Activated CD8-positive, alpha-beta memory T cell treated with anti-CD3 and anti-CD28 coated beads, Interleukin-2, amount 10 ng/mL, durations not matched to agents 7 days and 5 days (primary cell): ENCODE data around the gene NUP42. TPM values are rescaled to one million over a fixed set of nuclear protein-coding genes. Genes with fewer than 3 reads are reported as not detected.
"Not testable (repeated sequence)": the region's sequence is repeated elsewhere in the genome, so short reads cannot be mapped to it uniquely, and the experiment has no call there.

Experiments used
- ATAC-seq: fragments of 150-1000 bp; cut with Tn5 transposase; one replicate; pipeline ENCODE4 v1.10.0; 2021; ENCODE audit warnings: moderate library complexity
- CTCF ChIA-PET: fragments of 350-600 bp; sonication (Branson Sonifier 250); formaldehyde crosslinking; loops from one replicate; lab custom pipeline; 2021; ENCODE audit warnings: antibody characterized with exemption; lab: Charles Lee
- DNase-seq: peaks from one replicate; pipeline ENCODE4 v3.0.0-alpha.2; 2020
- H3K27ac Mint-ChIP-seq: one replicate; pipeline ENCODE4 v1.8.0; 2021; ENCODE audit warnings: mild to moderate bottlenecking, mixed read lengths
- H3K27me3 Mint-ChIP-seq: one replicate; pipeline ENCODE4 v1.8.0; 2021; ENCODE audit warnings: mixed read lengths
- H3K36me3 Mint-ChIP-seq: one replicate; pipeline ENCODE4 v1.8.0; 2021; ENCODE audit warnings: mild to moderate bottlenecking, mixed read lengths
- H3K4me1 Mint-ChIP-seq: one replicate; pipeline ENCODE4 v1.8.0; 2021; ENCODE audit warnings: mixed read lengths
- H3K4me3 Mint-ChIP-seq: one replicate; pipeline ENCODE4 v1.8.0; 2021; ENCODE audit warnings: mild to moderate bottlenecking, moderate library complexity, mixed read lengths
- H3K9me3 Mint-ChIP-seq: one replicate; pipeline ENCODE4 v1.8.0; 2022; ENCODE audit warnings: low read depth, mixed read lengths
- total RNA-seq, 2 experiments: library from RNA; stranded (reverse); gene quantifications; one replicate each; pipeline ENCODE4 v1.2.3, GENCODE V29; 2021

NUP42 gene
- total RNA-seq, 2 experiments from 2014 or later, result 51.3 to 58.0 TPM

DNA sequence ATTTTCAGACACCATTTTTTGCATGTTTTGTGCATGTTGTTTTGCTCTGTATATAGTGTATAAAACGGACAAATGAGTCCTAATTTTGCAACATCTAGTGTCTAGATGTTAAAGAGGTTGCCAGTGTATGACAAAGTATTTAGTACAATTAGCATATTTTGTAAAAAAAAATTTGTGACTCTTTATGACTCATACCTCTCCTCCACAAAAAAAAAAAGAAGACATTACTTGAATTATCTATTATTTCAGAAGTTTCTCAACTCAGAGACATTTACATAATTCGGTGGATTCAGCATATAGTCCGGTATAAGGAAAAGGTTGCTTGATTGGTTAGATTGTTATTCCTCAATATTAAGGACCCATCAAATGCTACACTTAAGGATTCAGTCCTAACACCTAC lies 26.0 kb downstream of the NUP42 start:
- no peak for DNase-seq
- CTCF ChIA-PET, result no interaction called here
- Mint-ChIP-seq H3K9me3 (no peaks in the 10 kb centered on the region), H3K4me3 (no peak overlapping the region), H3K27me3 (peaks cover 34% of the 10 kb centered on the region), H3K36me3 (peaks cover 27% of the 10 kb centered on the region), H3K27ac (no peak overlapping the region), H3K4me1 (peaks cover 8% of the 10 kb centered on the region)
- no peak for ATAC-seq

DNA sequence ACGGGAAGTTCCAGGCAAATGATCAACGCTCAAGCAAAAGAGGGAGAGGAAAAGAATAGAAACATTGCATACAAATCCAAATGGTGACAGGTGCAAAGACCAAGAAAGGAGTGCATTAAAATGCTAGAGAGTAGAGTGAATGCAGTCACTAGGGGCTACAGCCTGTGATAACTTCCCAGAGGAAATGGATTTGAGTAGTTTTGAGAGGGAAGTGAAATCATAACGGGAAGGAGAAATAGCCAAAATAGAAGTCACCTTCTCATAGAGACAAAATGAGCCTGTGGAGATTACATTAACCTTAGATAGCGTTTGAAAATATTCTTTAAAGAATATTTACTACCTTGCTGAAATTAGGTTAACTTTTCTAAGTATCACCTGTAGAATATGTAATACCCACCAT lies 26.5 kb downstream of the NUP42 start:
- CTCF ChIA-PET, result no interaction called here
- Mint-ChIP-seq H3K4me1 (peaks cover 8% of the 10 kb centered on the region), H3K27me3 (peaks cover 34% of the 10 kb centered on the region), H3K4me3 (no peak overlapping the region), H3K27ac (no peak overlapping the region), H3K36me3 (peaks cover 23% of the 10 kb centered on the region), H3K9me3 (no peaks in the 10 kb centered on the region)
- ATAC-seq (no peak), DNase-seq (no peak)

DNA sequence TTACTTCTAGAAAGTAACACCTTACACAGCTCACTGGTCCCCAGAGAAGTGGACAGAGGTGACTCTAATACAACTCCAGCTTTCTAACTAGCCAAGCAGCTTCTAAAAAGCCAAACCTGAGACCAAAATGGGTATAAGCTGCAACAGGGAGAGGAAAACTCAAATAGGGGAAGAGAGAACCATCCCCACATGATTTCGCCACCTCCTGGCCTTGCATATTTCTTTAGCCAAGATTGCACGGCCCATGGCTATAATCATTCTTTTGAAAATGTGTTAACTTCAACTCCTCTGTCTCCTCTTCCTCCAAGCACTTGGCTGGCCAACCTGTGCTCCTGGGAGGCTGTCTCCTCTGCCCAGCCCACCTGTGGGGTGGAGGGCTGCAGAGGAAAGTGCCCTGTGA lies 28.7 kb downstream of the NUP42 start:
- ATAC-seq, result no peak
- CTCF ChIA-PET, result no interaction called here
- no peak overlapping the region for H3K4me3 Mint-ChIP-seq
- H3K27ac Mint-ChIP-seq, result no peak overlapping the region
- DNase-seq, result no peak
- peaks cover 8% of the 10 kb centered on the region for H3K36me3 Mint-ChIP-seq
- H3K9me3 Mint-ChIP-seq, result no peaks in the 10 kb centered on the region
- peaks cover 5% of the 10 kb centered on the region for H3K4me1 Mint-ChIP-seq
- H3K27me3 Mint-ChIP-seq, result peaks cover 34% of the 10 kb centered on the region

DNA sequence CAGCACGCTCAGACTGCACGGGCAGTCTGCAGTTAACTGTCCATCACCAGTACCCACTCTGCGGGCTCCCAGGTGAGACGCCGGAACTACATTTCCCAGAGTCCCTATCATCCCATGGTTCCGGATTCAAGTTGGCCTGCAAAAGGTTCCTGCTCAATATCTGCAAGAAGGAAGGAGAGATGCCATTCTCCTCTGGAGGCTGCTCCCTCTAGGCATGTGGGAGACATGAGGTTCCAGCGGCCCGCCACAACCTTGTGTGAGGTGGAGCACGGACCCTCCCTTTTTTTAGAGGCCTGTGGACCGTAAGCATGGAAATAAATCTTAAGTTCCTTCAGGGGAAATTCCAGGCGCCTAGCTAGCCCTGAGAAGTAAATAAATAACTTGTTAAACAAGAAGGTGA lies 29.7 kb downstream of the NUP42 start:
- Mint-ChIP-seq H3K27me3 (peaks cover 31% of the 10 kb centered on the region), H3K27ac (no peak overlapping the region), H3K36me3 (peaks cover 2% of the 10 kb centered on the region), H3K4me1 (peaks cover 2% of the 10 kb centered on the region), H3K4me3 (no peak overlapping the region), H3K9me3 (no peaks in the 10 kb centered on the region)
- CTCF ChIA-PET, result no interaction called here
- no peak for DNase-seq
- no peak for ATAC-seq

DNA sequence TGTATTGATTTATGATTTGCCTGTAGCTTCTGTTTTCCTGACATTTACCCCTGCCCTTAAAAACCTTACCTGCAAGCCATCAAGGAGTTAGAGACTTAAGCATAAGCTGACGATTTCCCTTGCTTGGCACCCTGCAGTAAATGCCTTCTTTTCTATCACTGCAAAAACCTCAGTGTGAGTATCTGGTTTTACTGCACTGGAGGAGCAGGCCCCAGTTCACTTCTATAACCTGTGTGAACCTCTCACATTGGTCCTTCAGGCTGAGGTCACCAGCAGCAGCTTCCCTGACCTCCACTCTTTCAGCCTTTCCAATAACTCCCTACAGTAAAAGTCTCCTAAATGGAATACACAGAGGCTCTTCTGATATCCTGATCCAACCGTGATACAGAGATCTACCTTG lies 30.5 kb downstream of the NUP42 start:
- Mint-ChIP-seq H3K27ac (no peak overlapping the region), H3K4me3 (no peak overlapping the region), H3K4me1 (no peaks in the 10 kb centered on the region), H3K9me3 (no peaks in the 10 kb centered on the region), H3K27me3 (peaks cover 23% of the 10 kb centered on the region), H3K36me3 (no peaks in the 10 kb centered on the region)
- ATAC-seq (no peak), DNase-seq (no peak)
- CTCF ChIA-PET, result no interaction called here

DNA sequence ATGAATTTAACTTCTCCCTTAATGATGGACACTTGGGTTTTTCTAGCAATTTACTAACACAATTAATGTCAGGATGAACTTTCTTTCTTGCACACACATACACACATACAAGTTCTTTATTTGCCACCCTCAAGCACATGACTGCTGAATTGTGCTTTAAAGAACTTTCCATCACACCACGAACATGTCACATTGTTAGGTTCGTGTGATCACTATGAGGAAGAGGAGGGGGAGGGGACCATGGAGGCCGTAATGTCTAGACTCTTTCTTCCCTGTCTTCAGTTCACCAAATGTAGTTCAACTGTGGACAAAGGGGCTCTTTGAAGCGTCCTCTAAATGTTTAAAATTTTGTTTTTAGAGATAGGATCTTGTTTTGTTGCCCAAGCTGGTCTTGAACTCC lies 31.0 kb downstream of the NUP42 start:
- Mint-ChIP-seq H3K27ac (no peak overlapping the region), H3K9me3 (no peaks in the 10 kb centered on the region), H3K4me3 (no peak overlapping the region), H3K36me3 (no peaks in the 10 kb centered on the region), H3K27me3 (peaks cover 23% of the 10 kb centered on the region), H3K4me1 (no peaks in the 10 kb centered on the region)
- ATAC-seq (no peak), DNase-seq (no peak)
- CTCF ChIA-PET, result no interaction called here

DNA sequence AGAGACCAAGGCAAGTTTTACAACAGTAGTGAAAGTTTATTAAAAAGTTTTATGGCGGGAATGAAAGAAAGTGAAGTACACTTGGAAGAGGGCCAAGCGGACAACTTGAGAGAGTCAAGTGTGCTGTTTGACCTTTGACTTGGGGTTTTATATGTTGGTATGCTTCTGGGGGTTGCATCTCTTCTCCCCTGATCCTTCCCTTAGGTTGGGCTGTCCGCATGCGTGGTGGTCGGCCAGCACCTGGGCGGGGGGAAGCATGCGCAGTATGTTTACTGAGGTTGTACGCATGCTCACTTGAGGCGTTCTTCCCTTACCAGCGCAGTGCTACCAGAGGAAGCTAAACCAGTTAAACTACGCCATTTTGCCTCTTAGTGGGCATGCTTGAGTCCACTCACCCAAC lies 31.9 kb downstream of the NUP42 start:
- no peak for DNase-seq

DNA sequence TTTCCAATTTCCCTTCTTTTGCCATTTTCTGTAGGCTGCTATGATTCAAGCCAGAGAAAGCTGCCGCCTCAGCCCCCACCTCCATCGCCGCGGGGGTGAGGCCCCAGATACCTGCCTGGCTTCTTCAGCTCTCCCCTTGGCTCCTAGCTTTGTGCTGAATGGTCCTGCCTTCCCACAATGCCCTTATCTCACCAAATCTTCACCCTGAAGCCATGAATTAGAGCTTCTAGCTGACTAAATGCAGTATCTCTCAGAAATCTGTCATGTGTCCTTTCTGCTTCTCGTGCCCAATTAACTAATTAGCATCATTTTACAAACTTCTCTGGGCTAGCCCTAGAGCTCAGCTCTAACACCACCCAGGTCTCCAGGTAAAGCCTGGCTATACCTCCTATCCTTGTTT lies 32.6 kb downstream of the NUP42 start:
- no peaks in the 10 kb centered on the region for H3K9me3 Mint-ChIP-seq
- H3K4me1 Mint-ChIP-seq, result no peaks in the 10 kb centered on the region
- no peak for DNase-seq
- H3K4me3 Mint-ChIP-seq, result no peak overlapping the region
- ATAC-seq, result no peak
- no peaks in the 10 kb centered on the region for H3K36me3 Mint-ChIP-seq
- H3K27me3 Mint-ChIP-seq, result peaks cover 25% of the 10 kb centered on the region
- no peak overlapping the region for H3K27ac Mint-ChIP-seq
- CTCF ChIA-PET, result no interaction called here

More for the DNA sequence above, 31.9 kb downstream of the NUP42 start:
- Mint-ChIP-seq H3K9me3 (no peaks in the 10 kb centered on the region), H3K4me3 (no peak overlapping the region), H3K27me3 (peaks cover 21% of the 10 kb centered on the region), H3K4me1 (no peaks in the 10 kb centered on the region), H3K27ac (no peak overlapping the region), H3K36me3 (no peaks in the 10 kb centered on the region)
- CTCF ChIA-PET, result no interaction called here
- ATAC-seq, result no peak

DNA sequence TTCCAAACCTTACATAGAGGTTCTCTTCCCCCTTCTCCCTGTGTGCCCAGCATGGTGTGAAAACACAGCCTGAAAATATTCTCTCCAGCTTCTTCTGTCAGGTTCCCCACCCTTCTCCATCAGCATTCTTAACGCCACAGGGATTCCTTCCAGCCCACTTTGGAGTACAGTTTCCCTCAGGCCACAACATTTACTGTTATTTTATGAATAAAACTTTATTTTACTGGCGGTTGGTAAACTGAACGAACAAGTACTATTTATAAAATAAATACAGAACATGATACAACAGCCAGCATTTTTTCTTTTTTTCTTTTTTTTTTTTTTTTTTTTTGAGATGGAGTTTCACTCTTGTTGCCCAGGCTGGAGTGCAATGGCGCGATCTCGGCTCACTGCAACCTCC lies 33.1 kb downstream of the NUP42 start:
- Mint-ChIP-seq H3K36me3 (no peaks in the 10 kb centered on the region), H3K4me3 (no peak overlapping the region), H3K4me1 (no peaks in the 10 kb centered on the region), H3K27ac (no peak overlapping the region), H3K27me3 (peaks cover 25% of the 10 kb centered on the region), H3K9me3 (no peaks in the 10 kb centered on the region)
- no peak for DNase-seq
- no peak for ATAC-seq
- CTCF ChIA-PET, result no interaction called here

DNA sequence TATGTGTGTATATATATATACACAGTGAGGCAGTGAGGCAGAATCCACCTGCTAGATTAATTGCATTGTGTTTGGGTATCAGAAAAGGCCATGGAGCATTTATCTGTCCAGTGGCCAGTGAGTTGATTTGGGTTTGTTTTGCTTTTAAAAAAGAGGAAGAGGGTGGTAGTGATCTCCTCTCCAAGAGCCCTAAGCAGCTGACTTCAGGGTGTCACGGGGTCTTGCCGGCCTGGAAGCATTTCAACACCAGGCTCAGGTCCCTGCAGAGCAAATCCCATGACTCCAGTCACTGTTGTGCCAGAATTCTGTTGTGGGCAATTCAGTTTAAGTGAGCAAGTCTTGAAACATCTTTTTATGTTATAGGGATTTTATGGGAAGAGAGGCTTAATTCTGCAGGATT lies 34.2 kb downstream of the NUP42 start:
- CTCF ChIA-PET, result interaction anchor here (1.0 kb wide), 1 partner anchor 109 kb away, joined by 3 read pairs; no protein-coding TSS in a partner anchor
- DNase-seq (no peak), ATAC-seq (no peak)
- H3K27ac Mint-ChIP-seq, result no peak overlapping the region
- H3K4me3 Mint-ChIP-seq, result no peak overlapping the region
- H3K9me3 Mint-ChIP-seq, result no peaks in the 10 kb centered on the region
- no peaks in the 10 kb centered on the region for H3K36me3 Mint-ChIP-seq
- no peaks in the 10 kb centered on the region for H3K4me1 Mint-ChIP-seq
- H3K27me3 Mint-ChIP-seq, result peaks cover 28% of the 10 kb centered on the region

DNA sequence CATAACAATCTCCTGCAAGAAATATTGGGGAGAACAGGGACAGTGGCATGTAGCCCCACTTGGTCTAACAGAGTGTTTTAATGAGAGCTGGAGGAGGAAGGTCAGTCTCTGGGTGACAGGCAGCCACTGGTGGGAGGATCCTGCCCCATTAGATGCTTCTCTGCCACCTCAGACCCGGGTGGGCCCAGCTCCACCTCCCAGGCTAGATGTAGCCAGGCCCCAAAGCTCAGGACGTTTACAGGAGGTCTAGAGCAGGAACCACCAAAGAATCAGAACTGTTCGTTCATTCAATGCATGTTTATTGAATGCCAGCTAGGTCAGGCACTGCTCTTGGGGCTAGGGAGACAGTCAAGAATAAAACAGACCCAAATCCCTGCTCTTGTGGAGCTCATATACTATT lies 36.3 kb downstream of the NUP42 start:
- CTCF ChIA-PET, result no interaction called here
- ATAC-seq, result no peak
- H3K9me3 Mint-ChIP-seq, result no peaks in the 10 kb centered on the region
- H3K36me3 Mint-ChIP-seq, result no peaks in the 10 kb centered on the region
- H3K4me3 Mint-ChIP-seq, result no peak overlapping the region
- no peak for DNase-seq
- H3K27me3 Mint-ChIP-seq, result peaks cover 20% of the 10 kb centered on the region
- H3K4me1 Mint-ChIP-seq, result no peaks in the 10 kb centered on the region
- no peak overlapping the region for H3K27ac Mint-ChIP-seq

DNA sequence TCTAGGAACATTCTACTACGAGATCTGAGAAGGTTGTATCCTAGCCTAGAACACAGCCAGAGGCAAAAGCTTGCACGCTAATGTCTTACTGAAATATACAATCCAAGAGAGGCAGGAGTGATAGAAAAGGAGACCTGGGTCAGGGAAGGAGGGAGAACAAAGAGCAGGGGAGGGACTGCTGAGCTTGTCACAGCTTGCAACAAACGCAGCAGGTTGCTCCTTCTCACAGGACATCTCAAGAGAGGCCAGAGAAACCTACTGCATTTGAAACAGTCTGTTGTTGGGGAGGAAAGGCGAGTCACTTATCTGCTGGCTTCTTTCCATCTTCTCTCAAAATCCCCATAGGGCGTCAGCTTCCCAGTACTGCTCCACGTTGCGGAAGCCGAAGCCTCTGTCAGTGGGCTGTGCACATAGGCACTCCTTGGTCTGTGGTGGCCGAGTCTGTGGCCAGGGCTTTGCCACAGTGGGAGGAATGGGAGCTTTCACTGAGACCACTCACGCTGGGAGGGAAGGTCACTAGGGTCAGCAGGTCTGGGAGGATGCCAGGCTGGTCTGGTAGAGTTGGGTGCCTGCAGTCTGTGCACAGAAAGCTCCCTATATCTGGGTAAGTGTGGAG lies 39.0 kb downstream of the NUP42 start:
- H3K27me3 Mint-ChIP-seq, result peaks cover 27% of the 10 kb centered on the region
- ATAC-seq (no peak), DNase-seq (no peak)
- no peak overlapping the region for H3K4me3 Mint-ChIP-seq
- no peak overlapping the region for H3K27ac Mint-ChIP-seq
- H3K9me3 Mint-ChIP-seq, result no peaks in the 10 kb centered on the region
- no peaks in the 10 kb centered on the region for H3K36me3 Mint-ChIP-seq
- CTCF ChIA-PET, result no interaction called here
- no peaks in the 10 kb centered on the region for H3K4me1 Mint-ChIP-seq

DNA sequence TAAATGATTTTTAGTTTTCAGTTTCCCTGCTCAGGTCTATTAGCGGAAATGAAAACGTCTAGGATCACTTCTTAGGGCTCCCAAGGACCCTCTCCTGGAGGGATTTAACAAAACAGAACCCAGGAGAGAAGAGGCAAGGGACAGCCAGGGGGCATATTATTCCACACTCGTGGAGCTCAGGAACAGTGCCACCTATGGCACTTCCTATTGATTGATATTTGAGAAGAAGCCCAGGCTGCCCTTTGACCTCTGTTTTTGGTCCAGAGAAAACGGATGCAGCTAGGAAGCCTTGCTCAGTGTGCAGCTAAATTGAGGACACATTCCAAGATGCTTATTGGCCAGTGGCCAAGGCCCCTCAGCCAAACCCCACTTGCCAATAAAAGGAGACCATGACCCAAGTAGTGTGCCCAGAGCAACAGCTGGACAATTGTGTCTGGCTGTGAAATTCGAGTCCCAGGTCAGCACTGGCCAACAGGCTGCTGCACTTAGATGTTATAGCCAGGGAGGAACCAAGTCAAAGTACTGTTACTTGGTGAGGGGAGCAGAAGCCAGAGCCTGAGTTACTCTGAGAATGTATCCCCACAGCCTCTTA lies 40.7 kb downstream of the NUP42 start:
- Mint-ChIP-seq H3K4me3 (no peak overlapping the region), H3K4me1 (no peaks in the 10 kb centered on the region), H3K36me3 (no peaks in the 10 kb centered on the region), H3K27ac (no peak overlapping the region), H3K27me3 (peaks cover 22% of the 10 kb centered on the region), H3K9me3 (no peaks in the 10 kb centered on the region)
- CTCF ChIA-PET, result no interaction called here
- no peak for DNase-seq
- ATAC-seq, result no peak

DNA sequence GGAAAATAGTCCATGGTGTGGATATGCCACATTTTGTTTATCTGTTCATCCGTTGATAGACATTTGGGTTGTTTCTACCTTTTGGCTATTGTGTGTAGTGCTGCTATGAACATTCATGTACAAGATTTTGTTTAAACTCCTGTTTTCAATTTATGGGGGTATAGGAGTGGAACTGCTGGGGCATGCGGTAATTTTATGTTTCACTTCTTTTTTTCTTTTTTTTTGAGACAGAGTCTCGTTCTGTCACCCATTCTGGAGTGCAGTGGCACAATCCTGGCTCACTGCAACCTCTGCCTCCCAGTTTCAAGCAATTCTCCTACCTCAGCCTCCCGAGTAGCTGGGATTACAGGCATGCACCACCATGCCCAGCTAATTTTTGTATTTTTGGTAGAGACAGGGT lies 42.5 kb downstream of the NUP42 start:
- H3K4me1 Mint-ChIP-seq, DNase-seq, ATAC-seq, CTCF ChIA-PET, H3K4me3 Mint-ChIP-seq, H3K9me3 Mint-ChIP-seq, H3K36me3 Mint-ChIP-seq, H3K27ac Mint-ChIP-seq: not testable (repeated sequence)
- H3K27me3 Mint-ChIP-seq, result peaks cover 12% of the 10 kb centered on the region
